ENCODE measurements around the gene ARHGAP25.

- TF ChIP-seq CTCF (optimal IDR thresholded peaks at IDR 0.05 in 1 of 3, IDR thresholded peaks at IDR 0.05 in 1 of 3, conservative IDR thresholded peaks at IDR 0.05 in 1 of 3; ENCODE audit: extremely low read depth in 1 of 3, insufficient read depth in 2 of 3, low read length in 3 of 3), result no peak
- no peak for TF ChIP-seq EZH2 (IDR thresholded peaks at IDR 0.05; ENCODE audit: low read length)
Measured at GRCh38 chr2:68787356-68787755, 52.7 kb downstream of the ARHGAP25 start.

Data from keratinocyte (primary cell).